OCI-LY7 (cell line): ENCODE data around the gene TUBB3.

Experiments
- EZH2phosphoT487 ChIP-seq: fragments of 200-600 bp; sonication (generic); IDR thresholded peaks from 2 replicates; pipeline ENCODE4 v1.6.1; 2018; ENCODE audit warnings: low read depth, borderline replicate concordance, mild to moderate bottlenecking, mixed run types, antibody characterized with exemption, low read length, moderate library complexity, mixed read lengths
- TF ChIP-seq, protein P1 (sequence below): fragments of 200-600 bp; sonication (generic); conservative IDR thresholded peaks from 2 replicates; pipeline ENCODE4 v1.5.1; 2014; ENCODE audit warnings: mild to moderate bottlenecking, antibody characterized with exemption, low read length, moderate library complexity, mixed read lengths

DNA sequence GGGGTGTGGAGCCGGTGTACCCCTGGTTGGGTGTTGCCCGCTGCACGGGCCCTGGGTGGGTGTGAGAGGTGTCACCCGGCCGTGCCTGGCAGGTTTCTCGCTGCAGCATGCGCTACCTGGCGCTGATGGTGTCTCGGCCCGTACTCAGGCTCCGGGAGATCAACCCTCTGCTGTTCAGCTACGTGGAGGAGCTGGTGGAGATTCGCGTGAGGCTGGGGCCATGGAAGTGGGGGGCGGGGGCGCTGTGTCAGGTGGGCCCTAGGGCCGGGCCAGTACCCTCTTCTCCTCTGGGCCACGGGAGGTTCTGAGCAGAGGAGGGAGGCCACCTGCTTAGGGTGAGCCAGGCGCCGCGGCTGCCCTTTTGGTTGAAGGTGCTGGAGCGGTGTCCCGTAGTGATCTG is 38.8 kb downstream of the TUBB3 start:
- TF ChIP-seq, protein P1, sequence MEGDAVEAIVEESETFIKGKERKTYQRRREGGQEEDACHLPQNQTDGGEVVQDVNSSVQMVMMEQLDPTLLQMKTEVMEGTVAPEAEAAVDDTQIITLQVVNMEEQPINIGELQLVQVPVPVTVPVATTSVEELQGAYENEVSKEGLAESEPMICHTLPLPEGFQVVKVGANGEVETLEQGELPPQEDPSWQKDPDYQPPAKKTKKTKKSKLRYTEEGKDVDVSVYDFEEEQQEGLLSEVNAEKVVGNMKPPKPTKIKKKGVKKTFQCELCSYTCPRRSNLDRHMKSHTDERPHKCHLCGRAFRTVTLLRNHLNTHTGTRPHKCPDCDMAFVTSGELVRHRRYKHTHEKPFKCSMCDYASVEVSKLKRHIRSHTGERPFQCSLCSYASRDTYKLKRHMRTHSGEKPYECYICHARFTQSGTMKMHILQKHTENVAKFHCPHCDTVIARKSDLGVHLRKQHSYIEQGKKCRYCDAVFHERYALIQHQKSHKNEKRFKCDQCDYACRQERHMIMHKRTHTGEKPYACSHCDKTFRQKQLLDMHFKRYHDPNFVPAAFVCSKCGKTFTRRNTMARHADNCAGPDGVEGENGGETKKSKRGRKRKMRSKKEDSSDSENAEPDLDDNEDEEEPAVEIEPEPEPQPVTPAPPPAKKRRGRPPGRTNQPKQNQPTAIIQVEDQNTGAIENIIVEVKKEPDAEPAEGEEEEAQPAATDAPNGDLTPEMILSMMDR, result no peak
- no peak for TF ChIP-seq EZH2phosphoT487
